Measurements from ENCODE around the gene PXDC1. TPM values are rescaled to one million over a fixed set of nuclear protein-coding genes. Genes with fewer than 3 reads are reported as not detected.
"Not testable (repeated sequence)": the region's sequence is repeated elsewhere in the genome, so short reads cannot be mapped to it uniquely, and the experiment has no call there.

Gene PXDC1
- total RNA-seq, 1 donor from 2014 or later, result 0.30 TPM

DNA sequence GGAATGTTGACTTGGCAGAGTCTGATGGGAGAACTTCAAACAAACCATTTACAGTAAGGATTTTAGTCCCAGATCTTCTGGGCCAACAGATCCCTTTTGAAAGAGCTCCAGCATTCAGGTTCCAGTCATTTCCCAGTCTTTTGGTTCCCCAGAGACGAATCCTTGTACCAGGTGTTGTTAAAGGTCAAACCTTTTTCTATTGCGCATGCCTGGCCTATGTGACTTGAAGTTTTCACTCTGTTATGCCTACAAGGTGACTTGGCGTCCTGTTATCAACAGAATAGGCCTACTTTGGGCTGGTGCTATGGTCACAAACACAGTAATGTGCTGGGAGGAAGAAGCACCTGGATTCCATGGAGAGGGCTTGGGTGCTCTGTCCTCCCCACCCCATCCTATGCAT is 52.3 kb downstream of the PXDC1 start:
- no peaks in the 10 kb centered on the region for H3K4me1 Mint-ChIP-seq
- no peak overlapping the region for H3K4me3 Mint-ChIP-seq
- no peak overlapping the region for H3K27ac Mint-ChIP-seq
- DNase-seq, result no peak
- intact Hi-C loops (cut with micrococcal nuclease), result no loop called here
- H3K36me3 Mint-ChIP-seq (ENCODE audit: low read depth), result no peaks in the 10 kb centered on the region
- peaks cover 13% of the 10 kb centered on the region for H3K27me3 Mint-ChIP-seq
- no peaks in the 10 kb centered on the region for H3K9me3 Mint-ChIP-seq

GRCh38 chr6:3698021-3698420 is 53.5 kb downstream of the PXDC1 start:
- Mint-ChIP-seq H3K27me3 (peaks cover 11% of the 10 kb centered on the region), H3K27ac (no peak overlapping the region), H3K4me3 (no peak overlapping the region), H3K4me1 (no peaks in the 10 kb centered on the region), H3K9me3 (no peaks in the 10 kb centered on the region), H3K36me3 (ENCODE audit: low read depth) (no peaks in the 10 kb centered on the region)
- no peak for DNase-seq
- intact Hi-C loops (cut with micrococcal nuclease), result no loop called here

DNA sequence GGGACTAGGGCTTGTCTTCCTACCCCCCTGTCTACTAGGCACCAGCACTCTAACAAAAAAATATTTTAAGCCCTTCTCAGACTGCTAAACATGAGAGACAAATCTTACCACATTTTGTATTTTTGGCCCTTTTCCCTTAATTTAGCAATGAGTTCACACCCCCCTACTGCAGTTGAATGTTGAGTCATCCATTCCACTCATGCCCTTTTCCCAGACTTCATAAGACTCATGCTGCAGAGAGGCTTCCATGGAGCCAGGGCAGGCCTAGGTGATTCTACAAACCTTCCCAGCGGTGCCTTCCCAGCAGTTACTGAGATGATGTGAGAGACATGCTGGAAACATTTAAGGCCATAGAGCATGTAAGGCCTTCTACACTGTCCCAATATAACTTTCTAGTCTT is 53.9 kb downstream of the PXDC1 start:
- H3K9me3 Mint-ChIP-seq, result no peaks in the 10 kb centered on the region
- H3K4me1 Mint-ChIP-seq, result no peaks in the 10 kb centered on the region
- no peak overlapping the region for H3K4me3 Mint-ChIP-seq
- H3K27ac Mint-ChIP-seq, result no peak overlapping the region
- no peaks in the 10 kb centered on the region for H3K36me3 Mint-ChIP-seq (ENCODE audit: low read depth)
- H3K27me3 Mint-ChIP-seq, result peaks cover 11% of the 10 kb centered on the region
- no peak for DNase-seq
- intact Hi-C loops (cut with micrococcal nuclease), result no loop called here

- no peak for DNase-seq
- no peak overlapping the region for H3K4me3 Mint-ChIP-seq
- intact Hi-C loops (cut with micrococcal nuclease), result no loop called here
- no peaks in the 10 kb centered on the region for H3K9me3 Mint-ChIP-seq
- peaks cover 11% of the 10 kb centered on the region for H3K27me3 Mint-ChIP-seq
- no peaks in the 10 kb centered on the region for H3K36me3 Mint-ChIP-seq (ENCODE audit: low read depth)
- H3K27ac Mint-ChIP-seq, result no peak overlapping the region
- H3K4me1 Mint-ChIP-seq, result no peaks in the 10 kb centered on the region
Observed at GRCh38 chr6:3696525-3697088, 54.9 kb downstream of the PXDC1 start.

- Mint-ChIP-seq H3K4me1 (no peaks in the 10 kb centered on the region), H3K27me3 (peaks cover 12% of the 10 kb centered on the region), H3K9me3 (no peaks in the 10 kb centered on the region), H3K4me3 (no peak overlapping the region), H3K36me3 (ENCODE audit: low read depth) (no peaks in the 10 kb centered on the region), H3K27ac (no peak overlapping the region)
- DNase-seq, result no peak
- intact Hi-C loops (cut with micrococcal nuclease), result no loop called here
Observed at GRCh38 chr6:3695065-3695817, 56.3 kb downstream of the PXDC1 start.

GRCh38 chr6:3693831-3694230 is 57.7 kb downstream of the PXDC1 start:
- no peak for DNase-seq
- Mint-ChIP-seq H3K36me3 (ENCODE audit: low read depth) (no peaks in the 10 kb centered on the region), H3K4me3 (no peak overlapping the region), H3K4me1 (no peaks in the 10 kb centered on the region), H3K27me3 (peaks cover 18% of the 10 kb centered on the region), H3K27ac (no peak overlapping the region), H3K9me3 (no peaks in the 10 kb centered on the region)
- intact Hi-C loops (cut with micrococcal nuclease), result no loop called here

DNA sequence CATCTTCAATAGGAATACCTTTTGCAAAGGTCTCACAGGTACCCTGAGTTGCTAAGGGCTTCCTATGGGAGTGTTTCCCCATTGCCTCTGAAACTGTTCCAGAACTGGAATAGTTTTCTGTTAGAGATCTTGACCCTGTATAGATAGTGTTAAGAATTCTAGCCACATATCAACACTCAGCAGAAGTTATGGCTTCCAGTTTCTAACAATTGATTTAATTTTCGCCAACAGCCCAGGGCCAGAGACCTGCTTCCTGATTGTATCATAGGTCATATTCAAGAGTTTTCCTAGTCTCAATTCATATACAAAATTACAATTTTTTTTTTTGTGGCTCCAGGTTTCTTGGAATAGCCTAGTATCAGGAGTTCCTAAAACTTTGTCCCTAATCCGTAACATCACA is 61.0 kb downstream of the PXDC1 start:
- Mint-ChIP-seq H3K36me3 (ENCODE audit: low read depth) (no peaks in the 10 kb centered on the region), H3K4me1 (no peaks in the 10 kb centered on the region), H3K4me3 (no peak overlapping the region), H3K27me3 (peaks cover 10% of the 10 kb centered on the region), H3K9me3 (no peaks in the 10 kb centered on the region), H3K27ac (no peak overlapping the region)
- intact Hi-C loops (cut with micrococcal nuclease), result no loop called here
- no peak for DNase-seq

DNA sequence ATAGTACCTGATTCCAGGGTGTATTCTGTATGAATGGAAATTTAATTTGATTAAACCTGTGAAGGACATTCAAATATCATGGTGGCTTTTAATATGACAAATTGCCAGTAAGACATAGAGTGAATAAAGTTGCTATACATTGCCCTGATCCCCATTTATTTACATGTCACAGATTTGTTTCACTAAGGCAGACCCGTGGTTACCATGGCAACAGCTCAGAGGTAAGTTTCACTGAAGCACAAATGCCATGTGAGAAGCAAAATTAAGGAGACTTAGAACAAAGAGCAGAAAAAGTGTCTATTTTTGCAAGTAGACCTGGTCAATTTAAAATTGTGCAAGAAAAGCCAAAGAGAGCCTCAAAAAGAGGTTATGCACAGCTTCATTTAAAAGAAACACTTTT is 63.7 kb downstream of the PXDC1 start:
- H3K36me3 Mint-ChIP-seq (ENCODE audit: low read depth), result no peaks in the 10 kb centered on the region
- H3K9me3 Mint-ChIP-seq, result no peaks in the 10 kb centered on the region
- H3K4me3 Mint-ChIP-seq, result no peak overlapping the region
- DNase-seq, result no peak
- intact Hi-C loops (cut with micrococcal nuclease), result no loop called here
- H3K27me3 Mint-ChIP-seq, result peaks cover 10% of the 10 kb centered on the region
- H3K4me1 Mint-ChIP-seq, result no peaks in the 10 kb centered on the region
- no peak overlapping the region for H3K27ac Mint-ChIP-seq

DNA sequence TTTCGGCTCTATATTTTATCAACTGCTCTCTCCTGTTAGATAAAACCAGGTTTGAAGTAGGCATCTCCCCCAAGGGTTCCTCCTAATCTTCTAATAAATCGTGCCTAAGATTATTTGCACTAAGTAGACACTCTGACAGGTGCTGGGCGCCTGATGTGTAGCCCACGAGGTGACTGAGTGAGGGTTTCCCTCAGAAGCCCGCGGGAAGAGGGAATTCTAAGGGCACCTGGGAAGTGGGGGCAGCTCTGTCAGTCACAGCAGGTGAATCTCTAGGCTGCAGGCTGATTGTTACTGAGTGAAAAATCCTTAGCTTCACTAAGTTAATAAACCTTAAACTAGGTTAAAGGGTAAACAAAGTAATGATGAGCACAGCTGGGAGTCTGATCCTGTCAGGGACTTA is 68.2 kb downstream of the PXDC1 start:
- Mint-ChIP-seq H3K36me3 (ENCODE audit: low read depth) (no peaks in the 10 kb centered on the region), H3K9me3 (no peaks in the 10 kb centered on the region), H3K27me3 (peaks cover 6% of the 10 kb centered on the region), H3K4me1 (no peaks in the 10 kb centered on the region), H3K27ac (no peak overlapping the region), H3K4me3 (no peak overlapping the region)
- intact Hi-C loops (cut with micrococcal nuclease), result no loop called here
- DNase-seq, result no peak

- Mint-ChIP-seq H3K27ac (no peak overlapping the region), H3K4me3 (no peak overlapping the region), H3K9me3 (peaks cover 3% of the 10 kb centered on the region), H3K4me1 (no peaks in the 10 kb centered on the region), H3K27me3 (peaks cover 13% of the 10 kb centered on the region), H3K36me3 (ENCODE audit: low read depth) (no peaks in the 10 kb centered on the region)
- no peak for DNase-seq
- intact Hi-C loops (cut with micrococcal nuclease), result no loop called here
Observed at GRCh38 chr6:3678946-3679345, 72.6 kb downstream of the PXDC1 start.

DNA sequence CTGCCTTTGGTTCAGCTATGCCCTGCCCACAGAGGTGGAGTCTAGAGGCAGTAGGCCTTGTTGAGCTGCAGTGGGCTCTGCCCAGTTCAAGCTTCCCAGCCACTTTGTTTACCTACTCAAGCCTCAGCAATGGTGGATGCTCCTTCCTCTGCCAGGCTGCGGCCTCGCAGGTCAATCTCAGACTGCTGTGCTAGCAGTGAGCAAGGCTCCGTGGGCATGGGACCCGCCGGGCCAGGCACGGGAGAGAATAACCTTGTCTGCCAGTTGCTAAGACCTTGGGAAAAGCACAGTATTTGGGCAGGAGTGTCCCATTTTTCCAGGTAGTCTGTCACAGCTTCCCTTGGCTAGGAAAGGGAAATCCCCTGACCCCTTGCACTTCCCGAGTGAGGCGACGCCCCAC is 73.8 kb downstream of the PXDC1 start:
- H3K36me3 Mint-ChIP-seq (ENCODE audit: low read depth); H3K27ac Mint-ChIP-seq; H3K4me1 Mint-ChIP-seq; H3K9me3 Mint-ChIP-seq; H3K4me3 Mint-ChIP-seq; DNase-seq; intact Hi-C loops (cut with micrococcal nuclease): not testable (repeated sequence)
- H3K27me3 Mint-ChIP-seq, result peaks cover 13% of the 10 kb centered on the region

- H3K36me3 Mint-ChIP-seq (ENCODE audit: low read depth); H3K9me3 Mint-ChIP-seq; intact Hi-C loops (cut with micrococcal nuclease): not testable (repeated sequence)
Observed at GRCh38 chr6:3677351-3677750, 74.2 kb downstream of the PXDC1 start.

More at GRCh38 chr6:3677351-3677750, 74.2 kb downstream of the PXDC1 start:
- not testable (repeated sequence) for H3K27me3 Mint-ChIP-seq, DNase-seq, H3K4me1 Mint-ChIP-seq, H3K4me3 Mint-ChIP-seq, H3K27ac Mint-ChIP-seq

Data from activated CD4-positive, alpha-beta T cell treated with anti-CD3 and anti-CD28 coated beads, Interleukin-2, amount 10 ng/mL, durations not matched to agents 24 days and 14 days (primary cell).